ENCODE data around the gene ERBB4.

ERBB4 gene

GRCh38 chr2:211671977-211672376 is 866.6 kb downstream of the ERBB4 start:
- no peak for TF ChIP-seq CTCF (IDR thresholded peaks at IDR 0.05; ENCODE audit: low read depth, low read length)
- no peak for DNase-seq (ENCODE audit: extremely low read depth, low read depth)

- DNase-seq (ENCODE audit: extremely low read depth, low read depth): no peak
These were observed 873.3 kb downstream of the ERBB4 start for GRCh38 chr2:211665299-211665698.

GRCh38 chr2:211664321-211664720 is 874.3 kb downstream of the ERBB4 start:
- DNase-seq (ENCODE audit: extremely low read depth, low read depth): no peak
- no peak for TF ChIP-seq CTCF (IDR thresholded peaks at IDR 0.05; ENCODE audit: low read depth, low read length)

More at GRCh38 chr2:211665299-211665698, 873.3 kb downstream of the ERBB4 start:
- TF ChIP-seq CTCF (IDR thresholded peaks at IDR 0.05; ENCODE audit: low read depth, low read length): no peak

- no peak for TF ChIP-seq CTCF (IDR thresholded peaks at IDR 0.05; ENCODE audit: low read depth, low read length)
These were observed 884.3 kb downstream of the ERBB4 start for GRCh38 chr2:211654211-211654780.

GRCh38 chr2:211652327-211652726 is 886.3 kb downstream of the ERBB4 start:
- DNase-seq (ENCODE audit: extremely low read depth, low read depth): no peak
- TF ChIP-seq CTCF (IDR thresholded peaks at IDR 0.05; ENCODE audit: low read depth, low read length): no peak

More at GRCh38 chr2:211654211-211654780, 884.3 kb downstream of the ERBB4 start:
- DNase-seq (ENCODE audit: extremely low read depth, low read depth): no peak

GRCh38 chr2:211649331-211649730 is 889.3 kb downstream of the ERBB4 start:
- no peak for DNase-seq (ENCODE audit: extremely low read depth, low read depth)

GRCh38 chr2:211631503-211631902 is 907.1 kb downstream of the ERBB4 start:
- TF ChIP-seq CTCF (IDR thresholded peaks at IDR 0.05; ENCODE audit: low read depth, low read length): no peak

More at GRCh38 chr2:211649331-211649730, 889.3 kb downstream of the ERBB4 start:
- TF ChIP-seq CTCF (IDR thresholded peaks at IDR 0.05; ENCODE audit: low read depth, low read length): no peak

More at GRCh38 chr2:211631503-211631902, 907.1 kb downstream of the ERBB4 start:
- no peak for DNase-seq (ENCODE audit: extremely low read depth, low read depth)

Measured in AG09319 (cell line).